ENCODE data around the gene TMEM200A. TPM values are rescaled to one million over a fixed set of nuclear protein-coding genes. Genes with fewer than 3 reads are reported as not detected.
A peak's percentile ranks its signal among the peaks of the same experiment; 100 is the strongest.
"Not testable (repeated sequence)": the region's sequence is repeated elsewhere in the genome, so short reads cannot be mapped to it uniquely, and the experiment has no call there.

The TMEM200A gene
- 0.16 and 0.21 TPM in 2 replicates for total RNA-seq (2014; rRNA removed; shearing (Covaris generic))
- 0.08 and 0.12 TPM in 2 replicates for polyA plus RNA-seq (2015; cell fraction: cytosol; rRNA removed)
- not detected in 2 replicates for polyA plus RNA-seq (2015; cell fraction: nucleus; rRNA removed)

DNA sequence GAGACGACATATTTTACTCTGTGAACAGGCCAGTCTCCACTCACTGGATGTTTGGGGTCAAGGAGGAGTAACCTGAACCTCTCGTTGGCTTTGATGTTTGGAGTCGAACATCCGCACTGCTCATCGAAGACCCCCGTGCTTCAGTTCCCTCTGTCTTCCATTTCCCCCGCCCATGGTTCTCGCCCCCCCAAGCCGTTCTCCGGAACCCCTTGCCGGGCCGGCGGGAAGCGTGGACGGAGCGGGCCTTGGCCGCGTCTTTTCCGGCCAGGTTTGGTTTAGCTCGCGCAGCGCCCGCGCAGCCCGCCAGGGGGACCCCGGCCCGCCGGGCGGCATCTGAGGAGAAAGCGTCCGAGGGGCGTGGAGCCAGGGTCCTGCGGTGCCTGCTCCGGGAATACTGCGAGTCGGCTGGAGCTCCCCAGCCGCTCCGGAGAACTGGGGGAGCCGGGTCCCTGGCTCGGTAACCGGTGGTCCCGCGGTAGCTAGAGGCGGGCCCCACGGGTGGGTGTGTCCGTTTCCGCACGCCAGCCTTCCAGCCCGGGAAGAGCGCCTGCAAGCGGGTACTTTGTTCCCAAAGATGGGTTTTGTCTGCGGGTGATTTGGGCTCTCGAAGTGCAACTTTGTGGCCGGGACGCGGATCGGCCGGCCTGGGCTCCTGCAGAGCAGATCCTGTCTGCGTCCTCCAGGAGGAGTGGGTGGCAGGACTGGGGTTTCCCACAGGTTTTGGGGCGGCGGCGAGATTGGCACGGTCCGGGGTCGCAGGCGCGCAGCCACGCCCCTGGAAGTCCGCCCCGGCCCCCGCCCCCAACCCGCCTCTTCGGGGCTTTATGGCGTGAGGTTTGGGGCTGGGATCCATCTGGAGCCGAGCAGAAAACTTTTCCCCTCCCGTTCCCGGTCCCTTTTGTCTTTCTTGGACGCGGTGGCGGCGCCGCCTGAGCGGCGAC, at the start of gene TMEM200A:
Gene TMEM200A (plus strand): TSS at position 852 of the 941 bp plus-strand sequence. CDS start 74,406 bp downstream, outside the sequence.
- DNase-seq (ENCODE audit: low read depth, low spot score), result peak; percentile 15
- in situ Hi-C loops (cut with HindIII; ENCODE audit: low pct_unique_long_range_greater_than_20kb, low sequenced_read_pairs), result no loop called here

DNA sequence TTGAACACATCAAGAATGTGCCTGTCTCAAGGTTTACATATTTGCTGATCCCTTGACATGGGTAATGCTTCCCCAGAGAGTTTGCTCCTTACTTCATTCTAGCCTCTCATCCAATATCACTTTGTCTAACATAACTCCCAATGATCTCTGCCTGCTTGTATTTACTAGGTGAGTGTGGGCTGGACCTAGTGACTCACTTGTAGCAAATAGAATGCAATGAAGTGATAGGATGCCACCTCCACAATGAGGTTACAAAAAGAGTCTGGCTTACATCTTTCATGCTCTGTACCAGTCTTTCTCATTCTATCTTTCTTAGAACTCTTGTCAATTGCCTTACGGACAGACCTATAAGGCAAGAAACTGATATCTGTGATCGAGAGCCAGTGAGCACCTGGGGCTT, 44.9 kb upstream of the TMEM200A start:
- in situ Hi-C loops (cut with HindIII; ENCODE audit: low pct_unique_long_range_greater_than_20kb, low sequenced_read_pairs), result no loop called here
- no peak for DNase-seq (ENCODE audit: low read depth, low spot score)

DNA sequence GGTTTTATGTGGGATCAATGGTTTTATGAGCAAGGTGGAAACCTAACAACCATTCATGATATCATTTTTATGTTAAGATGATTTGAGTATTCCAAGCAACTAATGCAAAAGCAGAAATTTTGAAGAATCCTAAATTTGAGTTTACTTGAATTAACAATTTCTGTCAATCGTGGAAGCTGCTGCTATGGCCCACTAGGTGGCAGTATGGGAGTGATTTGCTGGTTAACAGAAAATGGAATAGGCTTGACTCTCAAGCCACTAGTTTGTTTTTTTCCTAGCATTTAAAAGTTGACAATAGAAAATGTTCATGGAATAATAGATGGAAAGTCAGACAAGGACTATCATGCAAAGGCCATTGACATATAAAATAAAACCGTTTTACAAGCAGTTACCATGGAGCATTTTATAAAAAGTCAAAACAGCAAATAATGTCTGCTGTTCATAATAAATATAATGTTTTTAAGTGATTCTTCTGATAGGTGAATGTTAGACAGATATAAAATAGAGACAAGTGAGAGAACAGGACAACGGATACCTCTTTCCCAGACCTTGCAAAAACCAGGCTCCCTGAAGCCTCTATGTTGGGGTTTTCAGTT, 43.0 kb upstream of the TMEM200A start:
- in situ Hi-C loops (cut with HindIII; ENCODE audit: low pct_unique_long_range_greater_than_20kb, low sequenced_read_pairs), result no loop called here
- peak; percentile 60 for DNase-seq (ENCODE audit: low read depth, low spot score)

DNA sequence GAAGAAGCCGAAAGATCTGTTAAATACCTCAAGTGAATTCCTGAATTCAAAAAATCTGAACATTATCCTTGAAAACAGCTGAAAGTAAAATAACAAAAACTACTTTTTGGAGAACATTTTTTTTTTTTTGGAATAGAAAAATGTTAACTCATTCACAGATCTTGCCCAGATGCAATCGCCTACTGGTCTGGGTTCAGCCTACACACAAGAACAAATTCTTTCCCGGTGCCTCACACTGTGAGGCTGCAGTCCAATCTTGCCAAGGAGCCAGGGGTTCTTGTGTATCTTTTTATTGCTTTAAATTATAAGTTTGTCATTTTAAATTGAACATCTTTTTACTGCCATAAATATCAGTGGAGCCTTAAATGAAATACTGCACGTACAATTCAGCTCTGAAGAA, 41.2 kb upstream of the TMEM200A start:
- in situ Hi-C loops (cut with HindIII; ENCODE audit: low pct_unique_long_range_greater_than_20kb, low sequenced_read_pairs), result no loop called here
- DNase-seq (ENCODE audit: low read depth, low spot score), result no peak

DNA sequence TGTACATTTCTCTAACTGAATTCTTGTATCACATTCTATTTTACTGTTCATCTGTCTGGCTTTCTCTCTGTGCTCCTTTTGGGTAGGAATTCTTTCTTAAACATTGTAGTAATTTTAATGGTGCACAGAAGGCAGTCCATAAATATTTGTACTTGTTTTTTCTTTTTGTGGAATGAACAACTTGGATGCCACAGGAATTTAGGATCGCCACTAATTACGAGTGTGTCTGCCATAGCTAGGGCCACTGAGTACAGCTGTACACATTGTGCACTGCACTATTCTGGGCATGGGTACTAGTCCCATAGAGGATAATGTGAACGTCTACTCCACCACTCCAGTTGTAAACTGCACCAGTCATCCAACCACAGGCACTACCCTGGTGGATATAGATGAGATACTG, 39.3 kb upstream of the TMEM200A start:
- in situ Hi-C loops (cut with HindIII; ENCODE audit: low pct_unique_long_range_greater_than_20kb, low sequenced_read_pairs), result no loop called here
- DNase-seq (ENCODE audit: low read depth, low spot score), result no peak

DNA sequence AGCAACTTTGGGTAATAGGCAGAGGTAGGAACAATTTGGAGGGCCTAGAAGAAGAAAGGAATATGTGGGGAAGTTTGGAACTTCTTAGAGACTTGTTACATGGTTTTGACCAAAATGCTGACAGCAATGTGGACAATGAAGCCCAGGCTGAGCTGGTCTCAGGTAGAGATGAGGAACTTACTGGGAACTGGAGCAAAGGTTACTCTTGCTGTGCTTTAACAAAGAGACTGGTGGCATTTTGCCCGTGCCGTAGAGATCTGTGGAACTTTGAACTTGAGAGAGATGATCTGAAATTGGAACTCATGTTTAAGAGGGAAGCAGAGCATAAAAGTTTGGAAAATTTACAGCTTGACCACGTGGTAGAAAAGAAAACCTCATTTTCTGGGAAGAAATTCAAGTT, 28.3 kb upstream of the TMEM200A start:
- DNase-seq (ENCODE audit: low read depth, low spot score), result no peak

DNA sequence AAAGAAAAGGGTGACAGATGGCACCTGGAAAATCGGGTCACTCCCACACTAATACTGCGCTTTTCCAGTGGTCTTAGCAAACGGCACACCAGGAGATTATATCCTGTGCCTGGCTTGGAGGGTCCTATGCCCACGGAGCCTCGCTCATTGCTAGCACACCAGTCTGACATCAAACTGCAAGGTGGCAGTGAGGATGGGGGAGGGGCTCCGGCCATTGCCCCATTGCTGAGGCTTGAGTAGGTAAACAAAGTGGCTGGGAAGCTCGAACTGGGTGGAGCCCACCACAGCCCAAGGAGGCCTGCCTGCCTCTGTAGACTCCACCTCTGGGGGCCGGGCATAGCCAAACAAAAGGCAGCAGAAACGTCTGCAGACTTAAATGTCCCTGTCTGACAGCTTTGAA, 19.5 kb upstream of the TMEM200A start:
- in situ Hi-C loops (cut with HindIII; ENCODE audit: low pct_unique_long_range_greater_than_20kb, low sequenced_read_pairs); DNase-seq (ENCODE audit: low read depth, low spot score): not testable (repeated sequence)

More for the DNA sequence above, 28.3 kb upstream of the TMEM200A start:
- in situ Hi-C loops (cut with HindIII; ENCODE audit: low pct_unique_long_range_greater_than_20kb, low sequenced_read_pairs), result no loop called here

DNA sequence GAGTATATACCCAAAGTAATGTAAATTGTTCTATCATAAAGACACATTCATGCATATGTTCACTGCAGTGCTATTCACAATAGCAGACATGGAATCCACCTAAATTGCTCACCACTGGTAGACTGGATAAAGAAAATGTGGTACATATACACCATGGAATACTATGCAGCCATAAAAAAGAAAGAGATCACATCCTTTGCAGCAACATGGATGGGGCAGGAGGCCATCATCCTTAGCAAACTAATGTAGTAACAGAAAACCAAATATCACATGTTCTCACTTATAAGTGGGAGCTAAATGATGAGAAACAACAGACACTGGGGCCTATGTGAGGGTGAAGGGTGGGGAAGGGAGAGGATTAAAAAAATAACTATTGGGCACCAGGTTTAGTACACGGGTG, 11.5 kb upstream of the TMEM200A start:
- DNase-seq (ENCODE audit: low read depth, low spot score), result no peak
- in situ Hi-C loops (cut with HindIII; ENCODE audit: low pct_unique_long_range_greater_than_20kb, low sequenced_read_pairs), result no loop called here

DNA sequence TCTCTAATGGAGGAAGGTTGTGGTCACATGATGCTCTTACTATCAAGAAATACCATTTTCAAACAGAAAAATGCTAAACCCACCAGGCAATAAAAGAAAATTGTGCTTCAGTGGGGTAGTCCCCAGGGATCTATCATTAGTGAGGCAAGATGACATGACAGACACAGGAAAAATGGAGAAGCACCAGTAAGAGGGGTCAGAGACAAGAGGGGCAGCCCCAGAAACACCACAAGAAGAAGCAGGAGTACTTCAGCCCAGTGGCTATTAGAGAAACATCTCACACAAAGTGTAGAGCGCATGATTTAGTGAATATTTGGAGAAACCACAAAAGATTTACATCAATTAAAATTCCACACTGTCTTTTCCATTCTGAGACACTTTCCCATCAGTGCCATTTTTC, 10.2 kb upstream of the TMEM200A start:
- DNase-seq (ENCODE audit: low read depth, low spot score), result no peak
- in situ Hi-C loops (cut with HindIII; ENCODE audit: low pct_unique_long_range_greater_than_20kb, low sequenced_read_pairs), result no loop called here

DNA sequence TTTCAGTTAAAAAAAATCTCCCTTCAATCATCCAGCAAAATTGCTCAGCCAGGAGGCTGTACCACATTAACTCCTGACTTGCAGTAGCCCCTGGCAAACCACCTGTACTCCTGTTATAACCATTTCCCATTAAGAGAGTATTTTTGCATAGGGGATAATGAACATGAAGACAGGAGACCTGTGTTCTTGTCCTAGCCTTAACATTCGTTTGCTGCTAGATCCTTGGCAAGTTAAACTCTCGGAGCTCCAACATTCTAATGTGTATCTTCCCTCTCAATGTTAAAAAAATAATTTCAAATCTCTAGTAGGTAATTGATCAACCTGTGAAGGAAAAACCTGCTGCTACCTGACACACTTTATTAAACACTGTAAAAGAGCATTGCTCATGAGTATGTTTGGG, 8.4 kb upstream of the TMEM200A start:
- in situ Hi-C loops (cut with HindIII; ENCODE audit: low pct_unique_long_range_greater_than_20kb, low sequenced_read_pairs), result no loop called here
- no peak for DNase-seq (ENCODE audit: low read depth, low spot score)

DNA sequence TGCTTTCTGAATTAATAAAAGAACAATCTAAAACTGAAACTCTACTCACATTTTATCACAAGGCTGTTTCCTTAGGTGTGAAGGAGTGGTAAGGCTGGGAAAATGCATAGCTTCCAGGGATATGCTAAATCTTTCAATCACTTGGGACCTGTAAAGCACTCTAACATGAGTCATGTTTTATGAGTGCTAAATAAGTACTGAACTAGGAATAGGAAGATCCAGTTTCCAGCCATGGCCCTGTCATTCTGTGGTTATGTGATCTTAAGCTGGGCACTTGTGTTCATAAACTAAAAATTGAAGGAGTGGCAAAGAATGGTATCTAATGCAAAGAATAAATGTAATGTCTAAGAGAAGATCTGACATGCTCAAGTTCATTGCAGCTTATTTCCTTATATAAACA, 6.1 kb upstream of the TMEM200A start:
- no peak for DNase-seq (ENCODE audit: low read depth, low spot score)
- in situ Hi-C loops (cut with HindIII; ENCODE audit: low pct_unique_long_range_greater_than_20kb, low sequenced_read_pairs), result no loop called here

DNA sequence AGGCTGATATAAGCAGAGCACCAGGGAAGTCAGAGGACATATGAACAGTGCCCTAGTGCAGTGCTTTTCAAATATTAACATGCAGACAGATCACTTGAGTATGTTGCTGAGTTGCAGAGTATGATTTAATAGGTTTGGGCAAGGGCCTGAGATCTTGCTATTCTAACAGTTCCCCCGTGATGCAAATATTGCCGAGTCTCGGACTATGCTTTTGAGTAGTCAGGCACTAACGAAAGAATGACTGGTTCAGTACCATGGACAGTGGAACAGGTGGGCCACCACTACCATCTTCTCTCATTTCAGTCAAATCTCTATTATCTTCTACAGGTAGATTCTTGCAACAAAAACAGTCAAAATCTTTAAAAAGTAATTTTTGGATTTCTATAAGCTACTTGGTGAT, 3.7 kb upstream of the TMEM200A start:
- in situ Hi-C loops (cut with HindIII; ENCODE audit: low pct_unique_long_range_greater_than_20kb, low sequenced_read_pairs), result no loop called here
- no peak for DNase-seq (ENCODE audit: low read depth, low spot score)

DNA sequence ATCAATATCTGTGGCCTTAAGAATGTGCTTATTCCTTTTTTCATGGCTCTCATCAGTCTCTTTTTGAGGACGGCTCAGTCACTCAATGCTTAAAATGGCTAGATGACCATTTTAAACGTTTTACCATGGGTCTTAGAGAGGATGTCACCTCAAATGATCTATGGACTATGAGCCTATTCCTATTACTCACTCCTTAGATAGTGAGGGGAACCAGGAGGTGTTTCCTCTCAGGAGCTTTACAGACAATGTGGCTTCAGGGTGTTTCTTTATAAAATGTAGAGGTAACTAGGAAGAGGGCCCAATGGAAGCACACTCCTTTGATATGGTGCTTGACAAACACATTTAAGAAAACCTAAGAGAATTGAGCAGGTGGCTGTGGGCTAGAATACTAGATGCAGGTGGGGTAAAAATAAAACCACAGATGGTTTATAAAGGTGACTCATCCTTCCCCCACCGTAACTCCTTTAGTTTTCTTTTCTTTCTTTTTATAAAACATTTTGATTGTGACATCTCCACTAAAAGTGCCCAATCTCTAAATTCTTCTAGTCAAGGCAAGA, 1.5 kb upstream of the TMEM200A start:
- in situ Hi-C loops (cut with HindIII; ENCODE audit: low pct_unique_long_range_greater_than_20kb, low sequenced_read_pairs), result no loop called here
- DNase-seq (ENCODE audit: low read depth, low spot score), result no peak

DNA sequence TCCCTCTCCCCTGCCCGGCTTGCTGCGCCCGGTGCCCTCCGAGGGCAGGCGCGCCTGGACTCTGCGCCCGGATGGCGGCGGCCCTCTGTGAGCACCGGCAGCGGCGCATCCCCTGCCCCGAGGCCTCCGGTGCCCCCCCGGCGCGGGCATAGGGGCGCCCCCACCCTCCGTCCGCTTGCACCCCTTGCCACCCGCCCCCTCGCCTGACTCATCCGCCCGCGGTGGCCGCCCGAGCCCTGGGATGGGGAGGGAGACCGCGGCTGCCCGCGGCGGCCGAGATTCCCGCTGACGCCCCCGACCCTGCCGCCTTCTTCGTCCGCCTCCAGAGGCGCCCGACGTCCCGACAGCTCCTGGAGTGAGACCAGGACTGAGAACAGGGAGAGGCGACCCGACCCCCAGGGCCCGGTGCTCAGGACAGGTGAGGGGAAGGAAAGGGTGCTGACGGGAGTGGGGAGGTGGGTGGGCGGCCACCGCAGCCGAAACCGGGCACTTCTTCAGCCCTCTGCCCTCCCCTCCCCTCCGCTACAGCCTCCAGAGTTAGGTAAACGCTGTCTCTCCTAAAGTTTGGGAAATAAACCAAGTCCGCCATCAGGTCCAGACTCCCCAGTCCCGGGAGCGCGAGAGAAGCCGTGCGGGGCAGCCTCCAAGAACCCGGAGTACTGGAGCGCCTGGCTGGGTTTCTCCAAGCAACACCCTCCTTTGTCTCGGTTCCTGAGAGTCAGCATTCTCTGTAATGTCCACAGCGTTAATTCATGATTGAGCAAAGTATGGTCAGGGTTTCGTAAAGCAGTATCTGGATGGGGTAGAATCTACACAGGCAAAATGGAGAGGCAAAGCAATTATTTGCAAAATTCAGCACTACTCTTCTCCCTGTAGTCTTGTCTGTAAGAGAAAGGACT, 539 bp downstream of the TMEM200A start:
- DNase-seq (ENCODE audit: low read depth, low spot score), result no peak
- in situ Hi-C loops (cut with HindIII; ENCODE audit: low pct_unique_long_range_greater_than_20kb, low sequenced_read_pairs), result no loop called here

DNA sequence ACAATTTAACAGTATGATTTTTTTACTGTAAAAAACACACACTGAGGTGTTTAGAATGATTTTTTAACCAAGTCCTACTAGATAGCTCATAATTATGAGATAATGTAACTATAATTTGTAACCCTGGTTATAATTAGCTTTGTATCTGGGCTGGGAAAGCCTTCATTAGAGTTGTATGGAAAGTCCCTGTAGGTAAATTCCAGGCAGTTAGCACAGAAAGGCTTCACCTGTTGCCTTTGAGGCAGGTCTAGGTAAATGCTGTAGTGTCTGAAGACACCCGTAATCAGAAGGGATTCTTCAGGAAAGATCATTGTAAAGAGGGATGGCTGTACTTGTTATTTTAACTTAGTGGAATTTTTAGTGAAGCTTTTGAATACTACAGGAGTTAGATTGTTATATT, 1.9 kb downstream of the TMEM200A start:
- no peak for DNase-seq (ENCODE audit: low read depth, low spot score)
- in situ Hi-C loops (cut with HindIII; ENCODE audit: low pct_unique_long_range_greater_than_20kb, low sequenced_read_pairs), result no loop called here

DNA sequence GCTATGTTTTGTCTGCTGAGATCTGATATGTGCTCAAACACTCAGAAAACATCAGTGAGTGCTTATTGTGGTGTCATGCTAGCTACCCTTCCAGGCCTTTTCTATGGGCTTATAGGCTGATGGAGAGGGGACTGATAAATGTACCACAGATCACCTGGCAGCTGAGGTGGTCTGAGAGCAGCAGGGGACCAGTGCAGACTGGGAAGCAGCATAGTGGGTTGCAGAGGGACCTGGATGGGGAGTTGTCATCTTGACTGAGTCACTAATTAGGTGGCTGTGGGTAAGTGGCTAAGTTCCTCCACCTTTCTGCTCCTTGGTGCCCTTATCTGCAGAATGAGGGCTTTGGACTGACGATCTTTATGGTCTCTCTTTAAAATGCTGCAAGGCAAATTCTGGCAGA, 2.8 kb downstream of the TMEM200A start:
- in situ Hi-C loops (cut with HindIII; ENCODE audit: low pct_unique_long_range_greater_than_20kb, low sequenced_read_pairs), result no loop called here
- no peak for DNase-seq (ENCODE audit: low read depth, low spot score)

DNA sequence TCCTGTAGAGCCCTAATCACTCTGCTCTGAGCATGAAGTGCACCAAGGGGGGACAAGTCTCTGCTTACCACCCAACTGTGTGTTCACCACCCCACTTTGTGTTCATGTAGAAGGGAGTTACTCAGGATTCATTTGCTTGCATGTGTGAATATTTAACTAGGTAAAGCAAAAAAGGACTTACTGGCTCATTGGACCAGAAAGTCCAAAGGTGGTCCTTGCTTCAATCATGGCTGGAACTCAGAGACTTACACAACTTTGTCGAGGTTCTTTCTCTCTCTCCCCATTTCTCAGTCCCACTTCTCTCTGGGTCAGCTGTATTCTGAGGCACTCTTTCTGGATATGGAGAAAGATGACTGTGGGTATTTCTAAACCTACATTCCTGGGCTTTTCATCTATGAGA, 4.0 kb downstream of the TMEM200A start:
- no peak for DNase-seq (ENCODE audit: low read depth, low spot score)
- in situ Hi-C loops (cut with HindIII; ENCODE audit: low pct_unique_long_range_greater_than_20kb, low sequenced_read_pairs), result no loop called here
